Panc1 (cell line): ENCODE data around the gene TBC1D16. TPM values are rescaled to one million over a fixed set of nuclear protein-coding genes. Genes with fewer than 3 reads are reported as not detected.

Experiments used
- ATAC-seq: fragments of 200-7000 bp; cut with Tn5 transposase; 2 replicates; pipeline ENCODE4 v1.9.1; 2020; ENCODE audit warnings: mild to moderate bottlenecking, moderate library complexity
- BruUV-seq: library from RNA; stranded (reverse); fragments of 400-500 nt; replicated peaks from 2 replicates; lab custom pipeline; 2021; lab: Mats Ljungman, UMichigan
- CTCF ChIA-PET: fragments of 300-600 bp; sonication (Branson Sonifier 250); formaldehyde crosslinking; loops from one replicate; lab custom pipeline; 2022; ENCODE audit warnings: antibody characterized with exemption; lab: Charles Lee
- POLR2A ChIA-PET: fragments of 300-600 bp; sonication (Branson Sonifier 250); formaldehyde crosslinking; loops from one replicate; lab custom pipeline; 2022; ENCODE audit warnings: antibody characterized with exemption; lab: Charles Lee
- DNase-seq: peaks from one replicate; pipeline ENCODE4 v3.0.0-alpha.2; 2010; ENCODE audit warnings: low read depth, low spot score
- H3K27ac ChIP-seq: 2 replicates; pipeline ENCODE4 v1.5.1; 2011; ENCODE audit warnings: mild to moderate bottlenecking, low read length, inconsistent platforms
- H3K27me3 ChIP-seq: fragments of 200-500 bp; sonication (Bioruptor generic); 2 replicates; pipeline ENCODE4 v1.6.0; 2014; ENCODE audit warnings: low read length, inconsistent platforms; ENCODE audit not compliant: control insufficient read depth, insufficient read depth
- H3K36me3 ChIP-seq: fragments of 200-500 bp; sonication (Bioruptor generic); 2 replicates; pipeline ENCODE4 v1.5.1; 2014; ENCODE audit warnings: inconsistent platforms, mild to moderate bottlenecking, low read length, moderate library complexity; ENCODE audit not compliant: control insufficient read depth, insufficient read depth
- H3K4me1 ChIP-seq: 2 replicates; pipeline ENCODE4 v1.5.1; 2011; ENCODE audit warnings: inconsistent platforms, mild to moderate bottlenecking, low read length, moderate library complexity; ENCODE audit not compliant: control insufficient read depth, insufficient read depth
- H3K4me3 ChIP-seq, 2 experiments: 2 replicates each; pipeline ENCODE4 v1.5.1; 2011 to 2012; ENCODE audit warnings: low read depth in 2 of 2, low read length in 2 of 2, mild to moderate bottlenecking in 2 of 2, inconsistent platforms in 1 of 2, moderate library complexity in 1 of 2
- H3K9me3 ChIP-seq: fragments of 200-500 bp; sonication (Bioruptor generic); 2 replicates; pipeline ENCODE4 v1.5.1; 2014; ENCODE audit warnings: low read depth, mild to moderate bottlenecking, inconsistent platforms, low read length, moderate library complexity; ENCODE audit not compliant: control insufficient read depth, insufficient read depth
- CTCF ChIP-seq: fragments of 450-650 bp; IDR thresholded peaks from 2 replicates; pipeline ENCODE4 v1.5.1; 2017; ENCODE audit warnings: mild to moderate bottlenecking
- POLR2AphosphoS5 ChIP-seq: IDR thresholded peaks from 2 replicates; pipeline ENCODE4 v1.6.1; 2012; ENCODE audit warnings: mild to moderate bottlenecking, low read depth, low read length, moderate library complexity
- REST ChIP-seq, 2 experiments: IDR thresholded peaks; 2 replicates each; pipeline ENCODE4 v1.6.1; 2011 to 2012; ENCODE audit warnings: low read depth in 2 of 2, control low read depth in 1 of 2, low read length in 1 of 2, mild to moderate bottlenecking in 1 of 2, moderate library complexity in 1 of 2; ENCODE audit not compliant: insufficient read depth in 1 of 2
- SIN3A ChIP-seq: IDR thresholded peaks from 2 replicates; pipeline ENCODE4 v1.6.1; 2012; ENCODE audit warnings: low read depth, mild to moderate bottlenecking, low read length, moderate library complexity, borderline replicate concordance; ENCODE audit not compliant: insufficient read depth
- TCF7L2 ChIP-seq: IDR thresholded peaks from 2 replicates; pipeline ENCODE4 v1.6.1; 2011; ENCODE audit warnings: mild to moderate bottlenecking, low read depth, low read length, inconsistent platforms
- in situ Hi-C: cut with HindIII; loops from 2 replicates; pipeline ENCODE4 v1.10.0; 2016; ENCODE audit warnings: low sequenced_read_pairs, low pct_unique_long_range_greater_than_20kb
- intact Hi-C: fragments of 100-400 bp; cut with micrococcal nuclease; formaldehyde crosslinking; loops from one replicate; pipeline ENCODE4 v1.10.0; 2022; ENCODE audit not compliant: unreplicated experiment
- total RNA-seq: library from RNA; stranded (reverse); gene quantifications from one replicate; pipeline ENCODE4 v1.2.1, GENCODE V29; 2021; ENCODE audit not compliant: unreplicated experiment

The TBC1D16 gene
- total RNA-seq, 1 experiment from 2014 or later: 41.6 TPM

- no peak for DNase-seq
- peak; percentile 35 for ATAC-seq
- peaks cover 44% of the 10 kb centered on the region for H3K4me1 ChIP-seq
- peak overlapping the region; percentile 80 for H3K27ac ChIP-seq
- intact Hi-C loops (no loop called here), in situ Hi-C loops (no loop called here)
- H3K4me3 ChIP-seq: no peak overlapping the region
- BruUV-seq: no TSS peak
- CTCF ChIA-PET: interaction anchor here (0.7 kb wide), 1 partner anchor 293 kb away, joined by 3 read pairs; no protein-coding TSS in a partner anchor
- no peaks in the 10 kb centered on the region for H3K9me3 ChIP-seq
- H3K27me3 ChIP-seq: no peaks in the 10 kb centered on the region
- no peaks in the 10 kb centered on the region for H3K36me3 ChIP-seq
- POLR2A ChIA-PET: interaction anchor here (0.5 kb wide), 1 partner anchor 258 kb away, joined by 3 read pairs; no protein-coding TSS in a partner anchor
- TF ChIP-seq CTCF (no peak), TCF7L2 (peak; percentile 92), SIN3A (no peak), POLR2AphosphoS5 (peak; percentile 37; the same call in 1 of the 2 replicates)
Measured at GRCh38 chr17:80068301-80069222, 32.9 kb upstream of the TBC1D16 start.

GRCh38 chr17:80067393-80067986, 31.8 kb upstream of the TBC1D16 start:
- Histone ChIP-seq H3K27ac (no peak overlapping the region; the same call in 1 of the 2 replicates), H3K4me3 (no peak overlapping the region), H3K9me3 (no peaks in the 10 kb centered on the region), H3K27me3 (no peaks in the 10 kb centered on the region), H3K4me1 (peaks cover 44% of the 10 kb centered on the region), H3K36me3 (no peaks in the 10 kb centered on the region)
- in situ Hi-C loops (no loop called here), intact Hi-C loops (no loop called here)
- no peak for ATAC-seq
- POLR2A ChIA-PET: no interaction called here
- DNase-seq: no peak
- BruUV-seq: no TSS peak
- no peak for TF ChIP-seq POLR2AphosphoS5
- CTCF ChIA-PET: no interaction called here

GRCh38 chr17:80065478-80066170, 30.0 kb upstream of the TBC1D16 start:
- in situ Hi-C loops: no loop called here
- CTCF ChIA-PET: interaction anchor here (0.6 kb wide), 1 partner anchor 1200 kb away, joined by 3 read pairs; no protein-coding TSS in a partner anchor
- H3K4me1 ChIP-seq: peaks cover 38% of the 10 kb centered on the region
- DNase-seq (no peak), ATAC-seq (no peak)
- H3K36me3 ChIP-seq: no peaks in the 10 kb centered on the region
- intact Hi-C loops: no loop called here
- H3K27ac ChIP-seq: peak overlapping the region; percentile 31; the same call in 1 of the 2 replicates
- POLR2A ChIA-PET: interaction anchor here (0.5 kb wide), 1 partner anchor 328 kb away, joined by 3 read pairs; no protein-coding TSS in a partner anchor
- TF ChIP-seq REST (IDR thresholded peaks at IDR 0.05; ENCODE audit: insufficient read depth in 1 of 2, low read depth in 2 of 2, low read length in 1 of 2): no peak
- no peak for TF ChIP-seq POLR2AphosphoS5
- no peak for TF ChIP-seq TCF7L2
- TF ChIP-seq SIN3A: no peak
- TF ChIP-seq CTCF: no peak
- no peak overlapping the region for H3K4me3 ChIP-seq
- no peaks in the 10 kb centered on the region for H3K27me3 ChIP-seq
- BruUV-seq: TSS peak; percentile 32
- no peaks in the 10 kb centered on the region for H3K9me3 ChIP-seq
